NCI-H345 treated with DMSO at 0.1 percent for 48 hours (cell line): Measurements from ENCODE around the gene TMPRSS6.

Experiments used
- DNase-seq: peaks from one replicate; lab custom pipeline; 2025; ENCODE audit not compliant: unreplicated experiment; lab: John Stamatoyannopoulos, UW

Gene TMPRSS6

DNA sequence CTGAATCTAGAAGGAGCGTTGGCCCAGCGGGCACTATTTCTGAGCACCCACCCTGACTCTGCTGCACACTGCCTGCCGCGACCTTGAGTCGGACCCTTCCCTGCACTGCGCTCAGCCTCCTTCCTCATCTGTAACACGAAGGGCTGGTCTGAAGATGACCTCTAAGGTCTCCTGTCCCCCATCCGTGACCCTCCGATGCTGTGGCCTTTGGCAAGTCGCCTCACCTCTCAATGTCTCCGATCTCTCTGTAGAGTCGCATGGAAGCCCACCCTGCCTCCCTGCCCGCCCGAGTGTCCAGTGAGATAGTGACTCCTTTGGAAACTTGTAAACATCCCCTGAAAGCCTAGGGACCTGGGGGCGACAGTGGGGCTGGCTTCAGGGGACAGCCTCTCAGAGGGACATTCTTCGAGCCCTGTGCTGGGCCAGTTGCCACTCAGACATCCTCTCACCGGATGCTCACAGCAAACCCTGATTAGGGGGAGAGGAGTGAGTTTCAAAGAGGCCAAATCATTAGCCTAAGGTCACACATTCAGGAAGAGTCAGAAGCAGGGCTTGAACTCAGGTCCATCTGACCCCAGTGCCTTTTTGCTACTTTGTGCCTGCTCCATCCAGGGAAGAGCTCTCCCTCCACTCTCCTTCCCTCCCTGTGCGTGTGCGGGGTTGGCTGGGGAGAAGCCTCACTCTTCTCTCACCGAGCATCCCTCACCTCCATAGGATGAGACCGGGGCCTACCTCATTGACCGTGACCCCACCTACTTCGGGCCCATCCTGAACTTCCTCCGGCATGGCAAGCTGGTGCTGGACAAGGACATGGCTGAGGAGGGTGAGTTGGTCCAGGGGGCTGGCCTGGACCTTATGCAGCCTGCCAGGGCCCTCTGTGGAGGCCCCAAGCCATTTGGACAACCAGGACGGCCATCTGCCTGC lies 56.9 kb downstream of the TMPRSS6 start:
- DNase-seq, result no peak

DNA sequence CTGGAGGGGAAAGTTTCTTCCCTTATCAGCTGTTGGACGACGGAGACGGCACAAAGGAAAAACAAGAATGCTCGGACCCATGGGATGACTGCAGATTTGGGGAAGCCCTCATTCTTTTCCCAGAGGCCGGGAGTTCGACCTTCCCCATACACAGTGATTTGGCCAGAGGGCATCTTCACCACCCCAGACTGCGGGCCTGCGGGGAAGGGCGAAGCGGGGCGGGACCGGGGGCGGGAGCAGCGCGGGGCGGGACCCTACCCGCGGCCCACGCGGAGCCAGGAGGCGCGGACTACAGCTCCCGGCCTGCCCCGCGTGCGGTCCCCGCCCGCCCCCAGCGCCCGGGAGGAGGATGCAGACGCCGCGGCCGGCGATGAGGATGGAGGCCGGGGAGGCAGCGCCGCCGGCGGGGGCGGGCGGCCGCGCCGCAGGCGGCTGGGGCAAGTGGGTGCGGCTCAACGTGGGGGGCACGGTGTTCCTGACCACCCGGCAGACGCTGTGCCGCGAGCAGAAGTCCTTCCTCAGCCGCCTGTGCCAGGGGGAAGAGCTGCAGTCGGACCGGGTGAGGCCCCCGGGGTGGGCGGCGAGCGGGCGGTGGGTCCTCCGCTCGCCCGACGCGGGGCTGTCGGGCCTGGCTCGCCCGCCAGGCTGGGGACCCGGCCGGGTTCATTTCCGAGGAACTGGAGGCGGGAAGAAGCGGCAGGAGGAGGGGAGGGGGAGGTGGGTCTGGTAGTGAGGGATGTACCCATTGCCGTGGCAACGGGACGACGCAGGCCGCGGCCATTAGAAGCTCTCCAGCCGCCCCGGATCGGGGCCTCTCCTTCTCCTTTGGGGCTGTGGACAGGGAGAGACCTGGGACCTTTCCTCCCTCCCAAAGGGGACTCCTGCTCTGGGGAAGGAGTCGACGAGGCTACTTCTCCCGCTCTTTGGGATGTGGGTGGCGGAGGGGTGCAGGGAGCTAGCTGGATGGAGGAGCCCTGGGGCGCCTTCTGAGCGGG lies 57.8 kb downstream of the TMPRSS6 start, which contains the start of gene KCTD17:
KCTD17 (plus strand) TSS at position 352 of the 995 bp plus-strand sequence; CDS start at position 371, 19 bp downstream.
- DNase-seq, result no peak

DNA sequence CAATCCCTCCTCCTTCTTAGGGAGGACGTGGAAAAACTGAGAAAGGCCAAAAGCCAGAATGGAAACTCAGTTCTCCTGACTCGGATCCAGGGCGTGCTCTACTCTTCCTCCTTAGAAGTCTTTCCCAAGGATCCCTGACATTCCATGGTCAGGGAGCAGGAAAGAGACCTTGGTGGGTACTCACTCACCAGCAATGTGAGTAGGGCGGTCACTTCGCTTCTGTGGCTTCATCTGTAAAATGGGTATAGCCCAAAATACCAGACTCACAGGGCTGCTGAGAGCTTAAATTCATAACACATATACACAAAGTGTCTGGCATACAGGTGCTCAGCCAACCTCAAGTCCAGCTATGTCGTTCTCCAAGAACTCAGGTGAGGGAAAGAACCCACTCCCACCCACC lies 58.6 kb downstream of the TMPRSS6 start:
- DNase-seq, result no peak

DNA sequence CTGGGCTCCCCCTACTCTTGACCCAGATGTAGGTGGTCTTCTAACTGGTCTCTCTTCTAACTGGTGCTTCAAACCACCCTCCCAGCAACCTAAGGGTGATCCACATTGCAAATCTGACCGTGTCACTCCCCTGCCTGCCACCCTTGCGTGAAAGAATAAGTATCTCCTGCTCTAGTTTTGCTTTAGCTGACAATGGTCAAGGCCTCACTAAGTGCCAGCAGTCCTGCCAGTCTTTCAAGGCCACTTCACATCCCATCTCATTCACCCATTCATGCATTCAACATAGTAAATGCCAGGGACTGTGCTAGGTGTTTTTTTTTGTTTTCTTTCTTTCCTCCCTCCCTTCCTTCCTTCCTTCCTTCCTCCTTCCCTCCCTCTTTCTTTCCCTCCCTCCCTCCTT lies 60.3 kb downstream of the TMPRSS6 start:
- DNase-seq, result no peak

DNA sequence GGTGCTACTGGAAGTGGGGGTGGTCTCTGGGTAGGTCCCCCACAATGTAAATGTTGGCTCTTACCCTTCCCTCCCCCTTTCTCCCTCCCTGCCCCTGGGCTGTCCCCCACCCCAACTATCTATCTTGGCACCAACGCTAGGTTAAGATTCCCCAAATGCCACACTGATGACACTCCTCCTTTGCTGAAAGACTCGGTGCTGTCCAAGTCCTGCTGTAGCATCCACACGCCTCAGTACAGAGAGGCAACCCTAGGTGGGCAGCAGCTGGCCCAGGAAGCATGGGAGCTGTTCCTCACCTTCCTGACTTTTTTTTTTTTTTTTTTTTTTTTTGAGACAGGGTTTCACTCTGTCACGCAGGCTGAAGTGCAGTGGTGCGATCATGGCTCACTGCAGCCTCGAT lies 61.4 kb downstream of the TMPRSS6 start:
- DNase-seq, result no peak

DNA sequence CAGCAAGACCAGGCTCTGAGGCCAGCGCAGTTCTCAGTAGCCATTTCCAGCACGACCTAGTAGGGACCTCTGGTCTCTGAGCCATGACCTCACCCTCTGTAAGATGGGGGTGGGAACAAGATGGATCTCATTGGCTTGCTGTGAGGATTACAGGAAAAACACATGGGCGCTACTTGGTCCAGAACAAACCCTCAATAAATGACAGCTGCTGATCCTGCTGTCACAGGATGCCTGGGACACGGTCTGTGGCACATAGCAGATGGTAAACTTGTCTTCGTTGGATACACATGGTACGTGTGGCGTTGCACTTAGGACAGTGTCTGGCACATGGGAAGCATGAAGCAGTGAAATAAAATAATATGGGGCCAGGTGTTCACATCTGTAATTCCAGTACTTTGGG lies 62.5 kb downstream of the TMPRSS6 start:
- DNase-seq, result no peak

DNA sequence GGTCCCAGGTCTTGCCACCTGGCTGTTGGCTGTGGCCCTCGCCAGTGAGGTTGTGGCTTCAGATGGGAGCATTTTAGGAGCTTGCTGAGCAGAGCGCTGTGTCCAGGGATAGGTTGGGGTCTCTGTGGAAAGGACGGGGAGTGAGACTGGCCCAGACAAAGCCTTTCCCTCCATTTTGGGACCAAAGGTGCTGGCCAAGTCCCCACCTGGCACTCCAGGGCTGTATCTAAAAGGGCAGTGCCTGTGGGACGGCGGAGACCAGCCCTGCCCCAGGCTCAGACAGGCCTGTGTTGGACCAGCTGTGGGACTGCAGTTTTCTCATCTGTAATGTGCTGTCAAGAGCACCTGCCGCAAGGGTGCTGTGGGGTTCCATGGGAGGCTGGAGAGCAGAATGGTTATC lies 62.9 kb downstream of the TMPRSS6 start:
- no peak for DNase-seq

DNA sequence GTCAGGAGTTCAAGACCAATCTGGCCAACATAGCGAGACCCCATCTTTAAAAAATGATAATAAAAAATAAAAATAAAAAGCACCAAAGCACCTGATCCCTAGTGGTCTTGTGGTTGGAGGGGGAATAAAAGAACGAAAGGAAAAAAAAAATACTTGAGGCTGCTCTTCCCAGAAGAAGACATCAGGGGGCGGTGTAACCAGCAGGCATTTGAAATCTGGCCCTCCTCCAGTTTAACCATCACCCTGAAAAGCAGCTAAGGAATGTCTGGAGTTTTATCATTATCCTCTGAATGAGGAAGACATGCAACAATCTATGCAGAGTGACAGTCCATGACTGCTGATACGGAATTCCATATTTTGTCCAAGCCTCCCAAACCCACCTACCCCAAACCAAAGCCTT lies 63.6 kb downstream of the TMPRSS6 start:
- DNase-seq, result no peak

DNA sequence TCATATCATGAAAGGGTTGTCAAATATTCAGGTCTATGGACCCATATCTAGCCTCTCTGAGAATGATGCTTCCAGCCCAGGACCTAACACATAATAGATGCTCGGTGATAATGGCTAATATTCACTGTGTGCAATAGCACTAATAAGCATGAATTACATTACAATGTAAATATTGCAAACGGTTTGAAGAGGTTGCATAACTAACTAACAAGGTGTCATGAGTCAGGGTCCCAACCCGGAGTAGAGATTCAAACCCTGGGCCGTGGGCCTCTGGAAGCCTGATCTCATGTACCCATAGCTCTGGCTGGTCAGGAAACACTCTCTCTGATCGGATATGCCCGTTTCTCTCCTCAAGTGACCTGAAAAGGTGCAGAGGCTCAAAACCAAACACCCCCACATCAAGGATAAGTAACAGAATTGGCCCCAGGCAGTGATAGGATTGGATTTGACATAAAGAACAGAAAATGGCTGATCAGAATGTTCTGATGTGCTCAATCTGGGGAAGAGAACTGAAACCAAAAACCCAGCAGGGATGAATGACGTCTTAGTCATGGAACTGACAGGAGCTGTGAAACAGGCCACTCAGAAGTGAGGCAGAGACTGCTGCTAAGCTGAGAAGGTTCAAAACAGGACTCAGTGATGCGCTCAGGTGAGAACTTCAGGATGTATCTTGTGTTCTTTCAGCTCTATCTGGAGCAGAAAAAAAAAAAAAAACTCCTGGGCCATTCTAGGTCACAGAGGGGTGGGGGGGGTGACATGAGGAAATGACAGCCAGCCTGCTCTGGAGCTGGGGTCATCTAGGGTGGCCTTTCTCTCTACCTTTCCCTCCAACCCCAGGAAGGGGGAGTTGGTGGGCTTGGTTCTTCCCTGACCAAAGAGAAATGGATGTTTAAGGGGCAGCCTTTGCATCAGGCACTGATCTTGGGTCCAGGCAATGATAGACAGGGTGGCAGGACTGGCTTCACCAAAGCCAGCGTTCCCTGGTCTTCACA lies 64.6 kb downstream of the TMPRSS6 start:
- DNase-seq, result no peak

DNA sequence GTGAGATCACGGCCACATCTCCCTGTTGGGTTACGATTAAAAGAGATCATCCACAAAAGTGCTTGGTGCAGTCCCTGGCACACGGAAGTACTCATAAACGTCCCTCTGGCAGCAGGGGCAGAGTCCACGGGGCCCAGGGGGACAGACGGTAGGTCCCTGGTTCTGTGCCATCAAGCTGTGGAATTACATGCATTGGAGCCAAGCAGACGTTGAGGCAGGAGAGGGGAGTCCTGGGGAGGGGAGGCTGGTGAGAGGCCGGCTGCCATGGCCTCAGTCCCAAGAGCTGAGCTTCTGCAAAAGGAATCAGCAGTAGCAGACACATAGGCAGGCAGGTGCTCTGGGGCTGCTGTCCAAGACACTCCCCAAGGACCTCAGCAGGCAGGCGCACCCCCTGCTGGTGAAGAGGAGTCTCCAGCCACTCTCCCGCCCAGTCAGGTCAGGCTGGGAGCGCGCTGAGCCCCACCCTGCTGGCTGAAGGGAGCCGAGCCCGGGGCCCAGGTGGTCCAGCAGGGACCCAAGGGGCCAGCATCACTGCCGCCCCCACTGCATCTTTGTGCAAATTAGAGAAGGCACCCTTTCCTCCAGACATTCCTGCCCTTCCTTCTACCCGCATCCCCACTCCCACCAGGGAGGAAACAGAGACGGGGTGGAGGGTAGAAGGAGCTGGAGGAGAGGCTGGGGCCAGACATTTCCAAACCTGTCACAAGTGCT lies 65.5 kb downstream of the TMPRSS6 start:
- DNase-seq, result no peak

DNA sequence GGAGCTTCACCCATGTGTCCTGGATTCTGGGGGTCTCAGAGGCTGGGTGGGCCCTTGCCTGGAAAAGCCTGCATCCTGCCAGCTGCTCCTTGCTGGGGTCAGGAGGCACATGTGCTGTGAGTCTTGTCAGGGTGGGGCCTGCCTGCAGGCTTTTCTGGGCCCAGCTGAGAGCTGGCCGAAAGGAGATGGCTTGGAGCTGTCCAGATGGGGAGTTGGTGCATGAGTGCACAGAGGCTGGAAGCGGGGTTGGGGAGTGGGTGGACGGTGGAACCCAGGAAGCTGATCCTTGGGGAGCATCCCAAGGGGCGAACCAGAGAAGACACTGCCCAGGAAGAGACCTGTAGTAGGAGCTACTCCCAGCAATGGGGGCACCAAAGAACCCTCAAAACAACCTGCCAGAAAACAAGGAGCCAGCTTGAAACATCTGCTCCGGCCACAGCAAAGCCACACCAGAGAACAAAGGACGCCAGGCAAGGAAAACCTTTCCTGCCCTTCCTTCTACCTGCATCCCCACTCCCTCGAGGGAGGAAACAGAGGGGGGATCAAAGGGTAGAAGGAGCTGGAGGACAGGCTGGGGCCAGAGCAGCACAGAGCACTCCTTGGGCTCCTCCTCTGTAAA lies 66.2 kb downstream of the TMPRSS6 start:
- no peak for DNase-seq

DNA sequence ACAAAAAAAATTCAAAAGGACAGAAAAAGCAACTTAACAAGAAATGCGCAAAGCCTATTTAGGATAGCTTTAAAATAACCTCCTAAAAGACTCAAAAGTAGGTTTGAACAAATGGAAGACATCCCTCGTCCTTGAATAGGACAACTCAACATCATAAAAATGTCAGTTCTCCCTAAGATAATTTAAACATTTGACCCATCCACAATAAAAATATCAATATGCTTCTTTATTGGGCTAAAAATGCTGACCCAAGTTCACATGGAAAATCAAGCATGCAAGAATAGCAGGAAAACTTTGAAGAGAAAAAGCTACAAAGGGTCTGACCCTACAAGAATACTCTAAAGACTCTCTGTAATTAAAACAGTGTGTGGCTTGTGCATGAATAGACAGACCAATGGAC lies 70.0 kb downstream of the TMPRSS6 start:
- DNase-seq, result no peak

DNA sequence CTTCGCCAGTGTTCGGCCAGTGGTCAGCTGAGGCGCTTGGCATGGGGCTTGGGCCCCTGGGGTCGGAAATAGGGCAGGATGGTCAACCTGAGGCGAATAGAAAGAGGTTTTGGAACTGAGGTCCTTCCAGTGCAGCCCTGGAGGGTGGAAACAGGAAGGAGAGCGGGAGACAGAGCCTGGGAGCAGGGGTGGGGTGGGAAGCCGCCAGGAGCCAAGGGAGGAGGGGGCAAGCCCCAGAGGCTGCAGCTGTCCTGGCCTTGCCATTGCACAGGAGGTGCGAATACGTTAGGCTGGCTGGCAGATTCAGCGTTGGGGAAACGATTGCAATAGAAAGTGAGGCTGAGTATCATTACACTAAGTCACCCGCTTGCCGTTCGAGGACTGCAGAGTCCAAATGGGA lies 71.8 kb downstream of the TMPRSS6 start:
- DNase-seq, result no peak

DNA sequence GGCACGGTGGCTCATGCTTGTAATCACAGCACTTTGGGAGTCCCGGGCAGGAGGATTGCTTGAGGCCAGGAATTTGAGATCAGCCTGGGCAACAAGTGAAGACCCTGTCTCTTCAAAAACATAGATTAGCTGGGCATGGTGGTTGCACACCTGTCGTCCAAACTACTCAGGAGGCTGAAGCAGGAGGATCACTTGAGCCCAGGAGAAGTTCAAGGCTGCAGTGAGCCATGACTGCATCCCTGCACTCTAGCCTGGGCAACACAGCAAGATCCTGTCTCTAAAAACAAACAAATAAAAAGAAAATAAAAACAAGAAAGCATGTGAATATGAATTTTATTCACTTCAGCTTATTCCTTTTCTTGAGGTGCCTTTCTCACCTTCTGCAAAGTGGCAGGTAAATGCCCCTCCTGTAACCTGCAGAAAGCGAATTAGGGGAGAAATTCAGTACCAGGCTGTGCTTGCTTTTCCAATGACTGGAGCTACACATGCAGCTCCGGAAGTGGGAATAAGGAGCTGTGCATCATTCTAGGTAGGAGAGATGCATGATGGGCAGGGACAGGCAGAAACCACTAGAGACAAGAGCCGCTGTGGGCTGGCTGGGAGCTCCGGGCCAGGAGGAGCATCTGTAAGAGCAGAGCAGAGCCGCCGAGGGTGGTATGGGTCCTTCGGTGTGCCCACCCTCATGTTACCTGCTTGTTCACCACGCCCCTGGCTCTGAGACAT lies 72.7 kb downstream of the TMPRSS6 start:
- no peak for DNase-seq

DNA sequence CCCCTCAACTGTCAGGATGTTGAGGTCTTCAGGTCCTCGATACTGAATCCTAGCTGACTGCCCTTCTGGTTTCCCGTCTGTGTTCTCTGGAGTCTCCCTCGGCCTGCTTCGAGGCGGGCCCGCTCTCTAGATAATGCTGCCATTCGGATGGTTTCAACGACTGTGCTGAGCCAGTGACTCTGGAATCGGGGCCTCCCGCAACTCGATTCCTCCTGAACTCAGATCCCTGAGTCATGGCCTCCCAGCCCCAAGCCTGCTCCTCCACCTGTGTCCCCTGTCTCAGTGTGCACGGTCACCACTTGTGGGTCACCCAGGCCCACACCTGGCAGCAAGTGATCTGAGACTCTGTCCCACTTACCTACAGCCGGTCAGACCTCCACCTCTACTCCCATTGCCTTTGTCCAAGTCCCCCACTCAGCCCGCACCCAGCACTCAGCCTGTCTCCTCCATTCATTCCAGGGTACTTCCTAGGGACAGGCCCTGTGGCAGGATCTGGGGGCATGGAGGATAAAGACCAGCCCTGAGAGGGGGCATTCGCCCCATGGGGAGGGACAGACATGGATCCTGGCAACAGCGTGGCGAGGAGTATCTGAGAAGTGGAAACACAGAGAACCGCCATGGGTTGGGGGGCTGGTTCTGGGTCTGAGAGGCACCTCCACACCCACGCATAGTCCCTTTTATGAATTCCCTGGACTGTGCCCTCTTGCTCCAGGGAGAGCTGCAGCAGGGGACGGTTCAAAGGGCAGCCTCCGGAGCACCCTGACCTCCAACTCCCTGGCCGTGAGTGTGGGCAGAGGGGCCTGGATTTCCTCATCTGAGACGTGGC lies 75.7 kb downstream of the TMPRSS6 start:
- no peak for DNase-seq

DNA sequence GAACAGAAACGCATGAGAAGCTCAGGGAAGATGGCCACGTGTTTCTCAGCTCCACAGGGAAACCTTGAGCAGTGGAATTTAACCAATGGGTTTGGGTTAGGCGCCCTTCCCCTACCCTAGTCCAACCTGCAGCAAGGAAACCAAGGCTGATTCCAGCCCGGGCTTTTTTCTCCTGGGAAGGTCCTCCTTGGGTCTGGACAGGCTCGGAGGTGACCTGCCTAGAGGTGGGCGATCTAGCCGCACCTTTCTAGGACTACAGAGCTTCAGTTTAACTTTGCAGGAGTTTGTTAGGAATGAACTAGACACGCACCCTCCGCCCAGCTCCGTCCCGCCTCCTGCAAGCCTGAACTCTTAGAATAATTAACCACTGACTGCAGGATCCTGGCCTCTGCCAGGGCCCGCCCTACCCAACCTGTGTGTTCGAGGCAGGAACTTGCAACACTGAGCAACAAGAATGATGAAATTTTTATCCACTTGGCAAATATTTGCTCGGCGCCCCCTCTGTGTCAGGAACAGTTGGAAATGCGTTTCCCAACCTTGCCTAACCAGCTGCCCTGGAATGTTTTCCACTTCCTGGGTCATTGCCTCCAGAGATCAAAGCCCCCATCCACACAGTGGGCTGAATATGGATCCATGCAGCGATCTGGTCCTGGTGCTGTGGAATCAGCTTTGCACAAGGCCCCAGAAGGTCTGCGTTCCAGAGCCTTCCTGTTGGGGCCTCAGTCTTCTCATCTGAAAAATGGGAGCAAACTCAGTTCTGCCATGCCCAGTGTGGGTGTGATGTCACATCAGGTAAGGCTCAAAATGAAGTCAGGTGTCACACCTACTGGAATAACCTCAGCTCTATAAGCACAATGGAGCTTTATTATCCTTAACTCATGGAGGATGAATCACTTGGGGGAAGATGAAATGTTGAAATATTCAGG lies 76.7 kb downstream of the TMPRSS6 start:
- no peak for DNase-seq

DNA sequence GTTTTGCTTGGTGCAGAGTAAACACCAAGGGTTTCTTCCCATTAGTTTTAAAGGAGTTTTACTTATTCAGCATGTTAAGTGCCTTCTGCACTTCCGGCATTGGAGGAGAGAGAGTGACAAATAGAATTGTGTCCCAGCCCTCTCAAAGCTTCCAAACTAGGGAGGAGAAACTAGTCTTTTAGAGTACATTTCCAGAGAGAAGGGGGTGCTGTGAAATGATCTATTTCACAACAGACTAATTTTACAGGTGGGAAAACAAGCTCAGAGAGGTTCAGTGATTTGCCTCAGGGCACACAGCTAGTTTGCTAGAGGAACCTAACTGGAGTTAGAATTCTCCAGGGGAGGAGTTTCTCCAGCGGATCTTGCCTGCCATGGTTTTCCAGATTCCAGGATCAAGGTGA lies 77.4 kb downstream of the TMPRSS6 start:
- DNase-seq, result no peak
